GM18907 (cell line): Measurements from ENCODE around the gene GOLGA2.

Experiments
- ATAC-seq: cut with Tn5 transposase; IDR thresholded peaks from one replicate; pipeline ENCODE4 v1.9.1; 2021; ENCODE audit warnings: mild to moderate bottlenecking, moderate library complexity; ENCODE audit not compliant: unreplicated experiment

The GOLGA2 gene

GRCh38 chr9:128214571-128215490, 61.0 kb downstream of the GOLGA2 start:
- ATAC-seq = no peak

- ATAC-seq = no peak
Observed at GRCh38 chr9:128213746-128214497, 61.9 kb downstream of the GOLGA2 start.

- ATAC-seq = no peak
Observed at GRCh38 chr9:128211981-128212281, 63.9 kb downstream of the GOLGA2 start.

- no peak for ATAC-seq
Observed at GRCh38 chr9:128211186-128211980, 64.4 kb downstream of the GOLGA2 start.

GRCh38 chr9:128208946-128209669, 66.7 kb downstream of the GOLGA2 start:
- ATAC-seq = no peak

- ATAC-seq = no peak
Observed at GRCh38 chr9:128208386-128208785, 67.4 kb downstream of the GOLGA2 start.

GRCh38 chr9:128206916-128207910, 68.6 kb downstream of the GOLGA2 start:
- ATAC-seq = no peak

- ATAC-seq = no peak
Observed at GRCh38 chr9:128206484-128206883, 69.3 kb downstream of the GOLGA2 start.
